ENCODE data around the gene TMEM191C. TPM values are rescaled to one million over a fixed set of nuclear protein-coding genes. Genes with fewer than 3 reads are reported as not detected.
"Not testable (repeated sequence)": the region's sequence is repeated elsewhere in the genome, so short reads cannot be mapped to it uniquely, and the experiment has no call there.

The TMEM191C gene
- 1 to 10 TPM in 2 of 4 donors, under 1 TPM in 1, not detected in 1; 0.51 to 3.1 (median 1.3) TPM for total RNA-seq

DNA sequence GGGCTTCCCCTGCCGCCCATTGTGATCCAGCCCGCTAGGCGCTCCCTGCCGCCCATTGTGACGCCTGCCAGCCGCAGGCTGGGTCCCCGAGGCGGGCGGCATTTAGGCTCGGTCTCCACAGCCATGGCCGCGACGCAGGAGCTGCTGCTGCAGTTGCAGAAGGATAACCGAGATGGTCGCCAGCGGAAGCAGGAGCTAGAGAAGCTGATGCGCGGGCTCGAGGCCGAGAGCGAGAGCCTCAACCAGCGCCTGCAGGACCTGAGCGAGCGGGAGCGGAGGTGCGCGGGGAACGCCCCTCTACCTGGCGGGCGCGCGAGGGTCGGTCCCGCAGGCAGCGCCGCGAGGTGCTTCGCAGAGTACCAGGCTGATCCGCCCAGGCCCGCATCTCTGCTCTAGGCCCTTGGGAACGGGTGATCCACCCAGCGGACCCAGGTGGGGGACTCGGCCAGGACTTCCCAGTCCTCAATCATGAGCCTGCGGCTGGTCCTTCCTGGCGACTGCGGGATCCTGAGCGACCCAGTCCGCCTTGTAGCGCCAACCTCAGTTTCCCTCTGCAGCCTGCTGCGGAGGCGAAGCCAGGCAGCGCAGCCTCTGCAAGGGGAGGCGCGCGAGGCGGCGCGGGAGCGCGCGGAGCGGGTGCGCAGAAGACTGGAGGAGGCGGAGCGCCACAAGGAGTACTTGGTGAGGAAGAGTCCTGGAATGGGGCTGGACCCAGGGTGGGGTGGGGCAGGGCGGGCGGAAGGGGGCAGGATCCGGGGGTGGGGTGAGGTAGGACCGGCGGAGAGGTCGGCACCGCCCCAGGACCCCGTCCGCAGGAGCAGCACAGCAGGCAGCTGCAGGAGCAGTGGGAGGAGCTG, at the start of gene TMEM191C:
Gene TMEM191C, plus strand, starts transcription at position 51 of the 857 bp plus-strand sequence. Its CDS starts 73 bp downstream, at position 124.
- TF ChIP-seq, protein P1, sequence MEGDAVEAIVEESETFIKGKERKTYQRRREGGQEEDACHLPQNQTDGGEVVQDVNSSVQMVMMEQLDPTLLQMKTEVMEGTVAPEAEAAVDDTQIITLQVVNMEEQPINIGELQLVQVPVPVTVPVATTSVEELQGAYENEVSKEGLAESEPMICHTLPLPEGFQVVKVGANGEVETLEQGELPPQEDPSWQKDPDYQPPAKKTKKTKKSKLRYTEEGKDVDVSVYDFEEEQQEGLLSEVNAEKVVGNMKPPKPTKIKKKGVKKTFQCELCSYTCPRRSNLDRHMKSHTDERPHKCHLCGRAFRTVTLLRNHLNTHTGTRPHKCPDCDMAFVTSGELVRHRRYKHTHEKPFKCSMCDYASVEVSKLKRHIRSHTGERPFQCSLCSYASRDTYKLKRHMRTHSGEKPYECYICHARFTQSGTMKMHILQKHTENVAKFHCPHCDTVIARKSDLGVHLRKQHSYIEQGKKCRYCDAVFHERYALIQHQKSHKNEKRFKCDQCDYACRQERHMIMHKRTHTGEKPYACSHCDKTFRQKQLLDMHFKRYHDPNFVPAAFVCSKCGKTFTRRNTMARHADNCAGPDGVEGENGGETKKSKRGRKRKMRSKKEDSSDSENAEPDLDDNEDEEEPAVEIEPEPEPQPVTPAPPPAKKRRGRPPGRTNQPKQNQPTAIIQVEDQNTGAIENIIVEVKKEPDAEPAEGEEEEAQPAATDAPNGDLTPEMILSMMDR (IDR thresholded peaks at IDR 0.05; ENCODE audit: low read depth): not testable (repeated sequence)

DNA sequence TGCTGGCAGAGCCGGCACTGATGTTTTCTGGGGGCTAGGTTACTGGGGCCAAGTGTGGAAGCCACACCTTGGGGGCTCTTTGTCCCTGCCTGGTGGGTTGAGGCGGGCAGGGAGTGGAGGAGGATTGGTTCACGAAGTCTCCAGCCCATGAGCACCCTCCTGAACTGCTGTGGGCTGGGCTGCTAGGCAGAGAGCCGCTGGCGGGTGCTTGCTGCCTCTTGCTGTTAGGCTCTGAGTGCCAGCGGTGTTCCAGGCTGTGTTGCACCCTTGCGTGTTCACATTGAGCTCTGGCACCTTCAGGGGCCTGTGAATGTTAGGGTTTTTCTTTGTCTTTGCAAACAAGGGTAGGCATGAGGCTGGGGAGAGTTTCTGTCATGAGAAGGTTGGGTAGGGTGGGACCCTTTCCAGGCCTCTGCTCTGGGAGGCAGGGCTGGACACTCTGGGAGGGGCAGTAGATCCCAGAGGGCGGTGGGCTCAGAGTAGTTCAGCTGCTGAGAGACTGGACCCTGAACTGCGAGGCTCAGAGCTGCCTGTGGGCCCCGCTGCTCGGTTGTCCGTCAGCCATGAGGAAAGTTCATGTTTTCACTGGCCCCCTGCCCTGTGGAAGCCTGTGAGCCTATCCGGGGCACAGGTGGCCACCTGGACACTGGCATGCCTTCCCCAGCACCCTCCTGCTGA, 24.0 kb upstream of the TMEM191C start:
- TF ChIP-seq, protein P1 (IDR thresholded peaks at IDR 0.05; ENCODE audit: low read depth): no peak

- TF ChIP-seq, protein P1 (IDR thresholded peaks at IDR 0.05; ENCODE audit: low read depth): no peak
Observed at GRCh38 chr22:21443735-21444421, 23.3 kb upstream of the TMEM191C start.

GRCh38 chr22:21444701-21445436, 22.3 kb upstream of the TMEM191C start:
- TF ChIP-seq, protein P1 (IDR thresholded peaks at IDR 0.05; ENCODE audit: low read depth): no peak

- TF ChIP-seq, protein P1 (IDR thresholded peaks at IDR 0.05; ENCODE audit: low read depth): no peak
Observed at GRCh38 chr22:21445437-21446127, 21.6 kb upstream of the TMEM191C start.

DNA sequence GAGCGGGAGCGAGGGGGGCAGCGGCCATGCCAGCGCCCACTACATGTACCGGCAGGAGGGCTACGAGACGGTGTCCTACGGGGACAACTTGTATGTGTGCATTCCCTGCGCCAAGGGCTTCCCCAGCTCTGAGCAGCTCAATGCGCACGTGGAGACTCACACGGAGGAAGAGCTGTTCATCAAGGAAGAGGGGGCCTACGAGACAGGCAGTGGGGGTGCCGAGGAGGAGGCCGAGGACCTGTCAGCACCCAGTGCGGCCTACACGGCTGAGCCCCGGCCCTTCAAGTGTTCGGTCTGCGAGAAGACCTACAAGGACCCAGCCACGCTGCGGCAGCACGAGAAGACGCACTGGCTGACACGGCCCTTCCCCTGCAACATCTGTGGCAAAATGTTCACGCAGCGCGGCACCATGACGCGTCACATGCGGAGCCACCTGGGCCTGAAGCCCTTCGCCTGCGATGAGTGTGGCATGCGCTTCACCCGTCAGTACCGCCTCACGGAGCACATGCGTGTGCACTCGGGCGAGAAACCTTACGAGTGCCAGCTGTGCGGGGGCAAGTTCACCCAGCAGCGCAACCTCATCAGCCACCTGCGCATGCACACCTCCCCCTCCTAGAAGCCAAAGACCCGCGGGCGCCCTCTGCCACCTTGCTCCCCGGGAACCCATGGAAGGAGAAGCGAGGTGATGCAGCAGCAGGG, 20.9 kb upstream of the TMEM191C start:
- TF ChIP-seq, protein P1 (IDR thresholded peaks at IDR 0.05; ENCODE audit: low read depth): no peak

Measured in subcutaneous adipose tissue (tissue), 4 donors.